Measurements from ENCODE around the gene RAD51. TPM values are rescaled to one million over a fixed set of nuclear protein-coding genes. Genes with fewer than 3 reads are reported as not detected.

The RAD51 gene
- total RNA-seq, 1 donor from 2014 or later, result 0.68 TPM

Other genes starting within 250 kb of the RAD51 start
- 18.0 TPM for gene CHST14, start 224.2 kb upstream of the RAD51 start, total RNA-seq
- gene CCDC32, start 130.1 kb upstream of the RAD51 start, total RNA-seq, result 28.9 TPM
- 8.4 TPM for gene RPUSD2, start 125.9 kb upstream of the RAD51 start, total RNA-seq
- 1.2 TPM for gene KNL1, start 100.9 kb upstream of the RAD51 start, total RNA-seq
- gene RMDN3, start 60.1 kb downstream of the RAD51 start, total RNA-seq, result 34.6 TPM
- 7.4 TPM for gene GCHFR, start 68.9 kb downstream of the RAD51 start, total RNA-seq
- gene C15orf62, start 74.8 kb downstream of the RAD51 start, total RNA-seq, result 0.52 TPM
- 26.0 TPM for gene ZFYVE19, start 111.9 kb downstream of the RAD51 start, total RNA-seq
- gene DNAJC17, start 112.3 kb downstream of the RAD51 start, total RNA-seq, result 51.3 TPM
- gene PPP1R14D, start 133.5 kb downstream of the RAD51 start, total RNA-seq, result not detected
- gene SPINT1, start 148.9 kb downstream of the RAD51 start, total RNA-seq, result 138 TPM
- 31.4 TPM for gene RHOV, start 179.1 kb downstream of the RAD51 start, total RNA-seq
- gene VPS18, start 199.3 kb downstream of the RAD51 start, total RNA-seq, result 30.0 TPM
- gene DLL4, start 234.2 kb downstream of the RAD51 start, total RNA-seq, result 15.2 TPM